ENCODE measurements around the gene HNRNPLL. TPM values are rescaled to one million over a fixed set of nuclear protein-coding genes. Genes with fewer than 3 reads are reported as not detected.

HNRNPLL gene
- total and polyA plus RNA-seq, 2 experiments from 2014 or later, result 42.5 to 53.4 TPM

- TF ChIP-seq ZNF462 (CRISPR knock-in tag; IDR thresholded peaks at IDR 0.05) (no peak), ZNF331 (CRISPR knock-in tag; IDR thresholded peaks at IDR 0.05; ENCODE audit: low read depth) (no peak)
Observed at GRCh38 chr2:38549071-38549704, 53.5 kb downstream of the HNRNPLL start (continued).

GRCh38 chr2:38547791-38548190 is 54.9 kb downstream of the HNRNPLL start:
- Histone ChIP-seq H3K36me3 (ENCODE audit: insufficient read depth) (no peaks in the 10 kb centered on the region), H3K27me3 (ENCODE audit: insufficient read depth) (no peaks in the 10 kb centered on the region), H4K20me1 (replicated peaks; ENCODE audit: insufficient read depth) (no peaks in the 10 kb centered on the region), H2AFZ (no peak overlapping the region), H3K4me2 (no peak overlapping the region), H3K27ac (ENCODE audit: low read depth) (no peak overlapping the region), H3K4me1 (ENCODE audit: insufficient read depth) (peaks cover 15% of the 10 kb centered on the region), H3K9me2 (ENCODE audit: insufficient read depth) (no peaks in the 10 kb centered on the region), H3K4me3 (no peak overlapping the region), H3K79me2 (replicated peaks; ENCODE audit: insufficient read depth) (no peaks in the 10 kb centered on the region), H3F3A (replicated peaks; ENCODE audit: low read depth) (no peaks in the 10 kb centered on the region)
- Mint-ChIP-seq H3K27ac (no peak overlapping the region), H3K4me3 (no peak overlapping the region), H3K27me3 (ENCODE audit: insufficient read depth, low read depth, poor library complexity) (peaks cover 4% of the 10 kb centered on the region), H3K4me1 (peaks cover 26% of the 10 kb centered on the region), H3K9me3 (no peaks in the 10 kb centered on the region), H3K36me3 (ENCODE audit: low read depth) (peaks cover 3% of the 10 kb centered on the region; the same call in 1 of the 3 replicates)
- DNase-seq (ENCODE audit: low spot score), result no peak
- ATAC-seq, result no peak
- no peak for TF ChIP-seq REST (IDR thresholded peaks at IDR 0.05; ENCODE audit: unreplicated experiment)
- TF ChIP-seq ETS1 (IDR thresholded peaks at IDR 0.05), result no peak
